HG02981 (cell line): ENCODE data around the gene LSAMP.

Experiments
- ATAC-seq: cut with Tn5 transposase; IDR thresholded peaks from one replicate; pipeline ENCODE4 v1.9.1; 2021; ENCODE audit warnings: mild to moderate bottlenecking, moderate library complexity; ENCODE audit not compliant: unreplicated experiment

Gene LSAMP

DNA sequence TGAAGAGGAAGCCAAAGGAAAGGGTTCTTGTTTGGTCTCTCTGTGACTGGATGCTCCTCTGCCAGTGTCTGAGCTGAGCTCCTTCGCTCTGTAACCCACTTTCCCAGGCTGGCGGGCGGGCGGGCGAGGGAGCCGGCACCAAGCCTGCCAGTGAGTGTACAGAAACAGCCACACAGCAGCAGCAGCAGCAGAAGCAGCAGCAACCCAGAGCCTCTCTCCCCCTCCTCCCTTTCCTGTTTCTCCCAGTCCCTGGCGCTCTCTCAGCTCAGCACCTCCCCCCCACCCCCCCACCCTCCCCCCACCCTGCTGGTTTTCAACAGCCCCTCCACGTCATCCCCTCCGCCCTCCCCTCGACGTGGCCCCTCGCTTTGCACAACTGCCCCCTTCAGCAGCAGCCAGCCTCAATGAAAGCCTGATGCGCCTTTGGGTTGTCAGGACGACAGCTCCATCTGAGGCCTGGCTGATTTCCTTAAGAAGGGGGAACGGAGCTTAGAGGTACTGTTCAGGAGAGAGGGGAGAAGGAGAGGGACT is at the start of gene LSAMP:
TSS of gene LSAMP (minus strand) at position 177 of the 531 bp plus-strand sequence.
- no peak for ATAC-seq

DNA sequence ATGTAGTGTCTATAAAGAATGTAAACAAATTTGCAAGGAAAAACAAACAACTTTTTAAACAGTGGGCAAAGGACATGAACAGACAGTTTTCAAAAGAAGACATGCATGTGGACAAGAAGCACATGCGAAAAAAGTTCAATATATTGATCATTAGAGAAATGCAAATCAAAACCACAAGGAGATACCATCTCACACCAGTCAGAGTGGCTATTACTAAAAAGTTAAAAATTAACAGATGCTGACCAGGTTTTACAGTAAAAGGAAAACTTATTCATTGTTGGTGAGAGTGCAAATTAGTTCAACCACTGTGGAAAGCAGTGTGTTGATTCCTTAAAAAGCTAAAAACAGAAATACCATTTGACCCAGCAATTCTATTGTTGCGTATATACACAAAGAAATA is 47.1 kb upstream of the LSAMP start:
- ATAC-seq, result no peak

DNA sequence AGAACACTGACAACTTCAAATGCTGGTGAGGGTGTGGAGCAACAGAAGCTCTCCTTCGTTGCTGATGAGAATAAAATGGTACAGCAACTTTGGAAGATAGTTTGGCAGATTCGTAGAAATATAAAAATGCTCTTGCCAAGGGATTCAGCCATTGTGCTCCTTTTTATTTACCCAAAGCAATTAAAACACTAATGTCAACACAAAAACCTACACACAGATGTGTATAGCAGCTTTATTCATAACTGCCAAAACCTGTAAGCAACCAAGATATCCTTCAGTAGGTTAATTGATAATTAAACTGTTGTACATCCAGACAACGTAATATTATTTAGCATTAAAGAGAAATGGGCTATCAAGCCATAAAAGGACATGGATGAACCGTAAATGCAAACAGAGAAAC is 37.8 kb upstream of the LSAMP start:
- ATAC-seq, result no peak

DNA sequence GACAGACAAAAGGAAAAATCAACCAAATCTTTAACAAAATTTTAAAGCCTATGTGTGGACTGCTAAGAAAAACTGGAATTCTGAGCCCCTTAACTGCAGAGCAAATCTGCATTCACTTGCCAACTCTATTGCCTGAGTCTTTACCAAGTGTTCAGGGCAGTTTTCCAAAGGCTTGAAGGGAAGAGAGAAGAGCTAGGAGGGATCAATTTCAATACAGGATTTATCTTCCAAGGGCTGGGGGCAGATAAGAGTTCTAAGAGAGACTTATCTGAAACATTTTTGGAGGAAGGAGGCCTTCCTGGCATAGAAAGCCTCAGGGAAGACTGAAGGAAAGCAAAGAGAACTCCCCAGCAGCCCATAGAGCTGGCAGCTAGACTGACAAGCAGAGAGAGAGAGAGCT is 31.4 kb upstream of the LSAMP start:
- ATAC-seq, result no peak

DNA sequence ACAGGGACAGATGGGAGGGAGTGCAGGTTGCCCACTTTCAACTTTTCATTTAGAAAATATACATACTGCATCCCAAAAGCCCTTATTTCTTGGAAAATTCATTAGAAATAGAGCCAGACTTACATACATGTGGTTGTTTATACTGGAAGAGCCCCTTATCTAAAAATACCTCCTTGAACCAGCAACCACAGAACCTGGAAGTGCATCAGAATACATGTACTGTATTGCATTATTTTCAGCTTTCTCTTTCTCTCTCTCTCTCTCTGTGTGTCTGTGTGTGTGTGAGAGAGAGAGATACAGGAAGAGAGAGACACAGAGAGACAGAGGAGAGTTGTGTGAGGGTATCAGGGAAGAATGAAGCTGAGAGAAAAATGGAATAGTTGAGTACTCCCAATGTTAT is 29.5 kb upstream of the LSAMP start:
- no peak for ATAC-seq

DNA sequence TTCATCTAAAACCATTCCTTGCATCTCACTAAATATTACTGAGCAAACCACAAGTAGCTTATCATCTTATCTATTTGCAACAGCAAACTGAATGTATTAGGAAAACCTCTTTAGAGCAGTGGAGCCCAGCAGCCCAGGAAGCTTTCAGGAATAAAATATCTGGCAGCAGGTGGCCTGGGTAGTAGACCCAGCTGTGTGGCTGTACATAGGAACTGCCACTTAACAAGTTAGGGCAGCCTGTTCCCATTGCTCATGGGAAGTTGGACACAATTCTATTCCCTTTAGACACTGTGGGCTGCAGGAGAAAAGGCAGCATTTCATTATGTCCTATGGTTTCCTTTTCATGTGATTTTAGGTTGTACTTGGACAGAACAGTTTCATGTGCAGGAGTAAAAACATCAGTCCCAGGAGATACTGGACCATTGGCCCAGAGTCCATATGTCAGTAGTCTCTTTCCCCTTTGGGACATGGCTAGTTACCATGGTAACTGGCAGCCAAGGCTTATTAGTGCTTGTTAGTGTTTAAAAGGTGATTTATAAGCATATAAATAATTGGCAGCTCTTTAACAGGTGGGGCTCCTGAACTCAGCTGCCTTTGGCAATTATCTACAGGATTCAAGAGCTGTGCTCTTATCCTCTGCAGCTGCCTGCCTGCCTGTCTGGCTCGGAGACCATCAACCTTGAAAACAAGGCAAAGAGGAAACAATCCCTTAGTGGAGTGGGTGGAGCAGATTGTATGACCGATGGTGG is 28.9 kb upstream of the LSAMP start:
- no peak for ATAC-seq

DNA sequence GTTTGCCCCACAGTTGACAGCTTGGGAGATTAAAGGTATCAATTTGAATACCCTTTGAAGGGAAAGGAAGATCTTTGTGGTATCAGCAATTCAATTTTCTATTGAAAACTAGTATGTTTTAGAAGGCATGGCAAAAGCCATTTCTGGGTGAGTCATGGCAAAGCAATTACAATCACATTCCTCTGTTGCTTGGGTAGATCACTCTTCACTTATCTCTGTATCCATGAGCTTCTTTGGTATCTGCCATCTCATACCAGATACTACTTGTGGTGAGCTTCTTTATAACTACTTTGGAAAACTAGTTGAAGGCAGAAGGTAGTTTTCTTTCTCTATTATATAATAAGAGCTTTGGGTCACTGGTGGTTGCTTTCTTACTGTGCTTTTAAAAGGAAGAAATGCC is 28.3 kb upstream of the LSAMP start:
- no peak for ATAC-seq

DNA sequence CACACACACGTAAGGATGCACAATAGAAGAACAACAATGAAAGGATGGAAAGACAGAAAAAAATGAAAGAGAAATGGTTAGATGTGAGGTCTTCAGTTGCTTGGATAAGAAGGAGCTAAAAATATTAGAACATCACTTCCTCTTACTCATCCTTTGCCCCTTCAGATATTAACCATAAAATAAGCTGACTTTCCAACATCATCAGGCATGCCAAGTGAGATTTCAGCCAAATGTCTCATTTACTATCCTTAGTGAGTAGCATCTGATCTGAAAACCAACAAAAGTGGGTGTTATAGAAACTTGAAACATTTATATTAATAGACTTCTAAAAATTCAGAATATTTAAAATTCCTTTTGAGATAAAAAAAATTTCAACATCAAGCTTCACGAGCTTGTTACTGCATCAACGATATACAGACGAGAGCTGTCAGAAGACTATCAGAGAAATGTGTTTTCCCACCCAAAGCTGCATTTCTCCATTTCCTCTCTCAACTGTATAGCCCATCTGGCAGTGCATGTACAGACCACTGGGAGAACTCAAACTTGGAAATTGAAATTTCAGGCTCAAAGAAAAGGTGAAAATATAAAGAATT is 25.4 kb upstream of the LSAMP start:
- ATAC-seq, result no peak

DNA sequence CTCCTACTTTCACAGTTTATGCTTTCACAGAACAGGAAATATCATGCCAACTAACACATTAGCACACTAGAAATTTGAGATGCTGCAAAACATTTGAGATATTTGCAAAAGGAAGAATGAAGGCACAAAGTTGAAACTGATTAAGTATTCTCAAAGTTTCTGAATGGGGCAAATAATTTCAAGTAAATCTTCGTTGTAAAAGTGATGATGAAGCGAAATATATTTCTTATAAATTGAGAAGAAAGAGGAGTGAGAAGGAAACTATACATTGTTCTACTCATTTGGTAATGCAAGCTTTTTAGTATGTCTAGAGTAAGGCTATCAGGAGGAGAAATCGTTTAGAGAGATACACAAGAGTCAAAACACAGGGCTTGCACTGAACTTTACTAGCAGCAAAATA is 24.3 kb upstream of the LSAMP start:
- ATAC-seq, result no peak

DNA sequence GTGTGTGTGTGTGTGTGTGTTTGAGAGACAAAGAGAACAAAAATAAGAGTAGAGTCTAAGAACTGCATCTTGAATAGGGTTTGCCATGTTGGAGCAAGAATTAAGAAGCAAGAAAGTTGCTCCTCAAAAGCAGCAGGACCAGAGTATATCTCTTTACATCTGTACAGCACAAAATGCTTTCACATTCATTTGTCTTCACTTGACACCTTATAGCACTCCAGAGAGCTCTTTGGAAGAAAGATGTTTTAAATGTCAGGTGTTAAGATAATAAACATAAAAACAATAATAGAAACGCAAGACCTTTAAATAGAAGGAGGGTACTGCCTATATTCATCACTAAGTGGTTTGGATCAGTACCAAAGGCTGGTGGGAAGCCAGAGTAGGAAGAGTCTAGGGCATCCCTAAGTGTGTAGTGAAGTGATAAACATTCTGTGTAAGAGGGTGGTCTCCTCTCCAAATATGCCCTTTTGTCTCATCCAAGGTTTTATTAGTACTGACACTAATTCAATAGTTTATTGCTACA is 19.1 kb upstream of the LSAMP start:
- no peak for ATAC-seq

DNA sequence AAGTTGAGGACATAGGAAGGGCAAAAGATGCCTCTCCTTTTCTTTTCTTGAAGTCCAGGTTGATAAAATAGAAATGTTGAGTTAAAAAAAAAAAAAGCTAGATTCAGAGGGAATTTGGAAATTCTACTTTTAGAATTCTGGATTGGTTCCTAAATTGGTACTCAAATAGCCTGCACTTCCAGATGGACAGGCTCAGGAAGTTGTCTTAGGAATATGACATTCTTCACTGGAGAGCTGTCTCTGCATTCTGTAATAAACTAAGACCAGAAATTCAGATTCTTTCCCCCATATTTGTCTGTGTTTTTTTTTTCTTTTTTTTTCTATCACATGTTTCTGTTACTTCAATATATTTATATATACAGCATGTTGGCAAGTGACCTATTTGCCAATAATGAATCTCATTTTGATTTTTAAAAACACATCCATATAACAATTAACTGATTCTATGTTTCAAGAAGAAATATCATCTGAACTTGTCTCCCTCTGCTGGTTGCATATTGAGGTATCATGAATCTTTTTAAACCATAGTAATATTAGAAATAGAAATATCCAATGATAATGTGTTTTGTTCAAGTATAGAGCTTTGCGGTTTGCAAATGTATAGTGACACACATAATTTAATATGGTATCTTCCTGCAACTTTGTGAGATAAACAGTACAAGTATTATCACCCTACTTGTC is 8.5 kb upstream of the LSAMP start:
- no peak for ATAC-seq

DNA sequence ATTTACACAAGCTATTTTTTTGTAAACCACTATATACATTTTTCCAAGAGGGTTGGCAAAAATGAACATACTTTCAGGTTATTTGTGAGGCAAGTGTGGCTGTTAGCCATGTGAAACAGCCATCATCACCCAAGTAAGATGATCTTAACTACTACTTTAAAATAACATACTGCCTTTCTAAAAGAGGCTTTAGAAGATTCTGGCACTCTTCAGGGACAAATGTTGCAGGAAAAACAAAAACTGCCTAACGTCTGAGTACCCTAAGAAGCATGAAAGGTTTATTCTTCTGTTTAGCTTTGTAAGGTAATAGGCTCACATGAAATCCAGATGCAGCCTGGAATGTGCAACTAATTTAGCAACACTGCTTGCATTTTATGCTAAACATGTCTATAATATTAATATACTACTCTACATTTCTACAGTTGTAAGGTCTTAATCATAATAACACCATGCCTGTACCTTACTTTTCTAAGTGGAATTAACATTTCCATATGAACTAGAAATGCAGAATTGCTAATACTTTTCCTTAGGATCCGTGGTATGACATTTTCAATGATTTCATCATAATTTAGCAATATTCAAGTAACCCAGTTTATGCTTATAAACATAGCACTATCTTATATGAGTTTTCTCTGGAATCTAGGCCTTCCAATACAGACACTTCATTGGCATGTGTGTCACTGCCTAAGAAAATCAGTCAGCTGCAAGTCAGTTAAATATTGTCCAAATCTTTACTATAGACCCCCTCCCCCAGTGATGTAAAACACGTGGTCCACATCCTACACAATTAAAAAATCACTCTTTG is 4.5 kb upstream of the LSAMP start:
- no peak for ATAC-seq

DNA sequence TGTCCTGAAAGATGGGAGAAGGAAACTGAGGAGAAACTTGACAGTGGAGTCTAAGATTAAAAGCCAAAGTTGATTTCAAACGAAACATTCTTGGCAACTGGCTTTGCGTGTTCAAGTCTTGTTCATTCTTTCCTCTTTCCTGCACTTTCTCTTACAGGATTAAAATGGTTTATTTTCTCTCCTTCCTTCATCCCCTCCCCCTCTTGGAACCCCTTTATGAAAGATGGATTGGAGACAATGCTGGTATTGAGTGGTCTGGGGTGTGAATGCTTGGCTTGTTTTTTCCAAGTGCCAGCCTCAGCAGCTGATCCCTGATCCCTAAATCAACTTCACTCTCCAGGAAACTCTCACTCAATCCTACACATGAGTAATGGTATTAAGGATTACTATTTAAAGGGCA is 703 bp upstream of the LSAMP start:
- no peak for ATAC-seq

DNA sequence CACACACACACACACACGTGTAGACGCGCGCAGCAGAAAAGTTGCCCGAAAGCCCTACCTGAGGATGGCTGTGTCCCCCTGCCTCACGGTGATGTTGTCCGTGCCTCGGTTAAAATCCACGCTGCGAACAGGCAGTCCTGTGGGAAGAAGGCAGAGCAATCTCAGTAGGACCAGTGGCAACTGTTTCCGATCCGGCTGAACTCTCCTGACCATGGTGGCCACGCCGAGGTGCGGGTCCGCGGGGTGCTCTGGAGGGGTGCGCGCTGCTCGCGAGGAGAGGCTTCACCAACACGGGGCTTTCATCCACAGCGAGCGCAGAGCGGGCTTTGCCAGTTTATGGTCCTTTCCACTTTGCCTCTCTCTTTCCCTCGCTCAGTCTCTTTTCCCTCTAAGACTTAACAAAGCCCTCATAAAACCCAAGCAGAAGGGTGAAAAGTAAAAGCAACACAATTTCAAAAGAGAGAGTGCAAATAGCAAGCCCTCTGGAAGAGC is 422 bp downstream of the LSAMP start:
- no peak for ATAC-seq

DNA sequence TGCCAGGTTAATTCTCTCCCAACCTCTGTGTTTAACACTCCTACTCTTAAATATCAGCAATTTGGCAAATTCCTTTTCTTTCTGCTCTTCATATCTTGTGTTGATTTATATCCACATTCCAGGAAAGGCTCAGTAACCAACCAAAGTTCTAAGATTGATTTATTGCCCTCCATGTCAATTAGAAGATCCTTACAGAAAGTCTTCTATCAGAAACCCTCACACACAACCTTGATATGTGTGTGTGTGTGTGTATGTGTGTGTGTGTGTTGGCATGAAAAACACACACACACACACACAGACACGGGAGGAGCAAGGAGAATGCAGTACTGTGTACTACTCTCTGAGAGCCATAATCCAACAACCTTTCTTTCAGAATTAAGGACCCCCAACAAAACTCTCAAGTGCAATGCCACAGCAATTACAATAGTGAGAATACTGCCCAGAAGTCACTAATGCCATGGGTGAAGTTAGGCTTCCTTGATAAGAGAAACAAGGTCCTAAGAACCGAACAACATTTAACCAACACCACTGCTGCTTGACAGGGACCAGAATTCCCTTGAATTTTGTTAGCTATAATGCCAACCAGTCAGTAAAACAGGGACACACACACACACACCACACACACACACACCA is 1.1 kb downstream of the LSAMP start:
- no peak for ATAC-seq

DNA sequence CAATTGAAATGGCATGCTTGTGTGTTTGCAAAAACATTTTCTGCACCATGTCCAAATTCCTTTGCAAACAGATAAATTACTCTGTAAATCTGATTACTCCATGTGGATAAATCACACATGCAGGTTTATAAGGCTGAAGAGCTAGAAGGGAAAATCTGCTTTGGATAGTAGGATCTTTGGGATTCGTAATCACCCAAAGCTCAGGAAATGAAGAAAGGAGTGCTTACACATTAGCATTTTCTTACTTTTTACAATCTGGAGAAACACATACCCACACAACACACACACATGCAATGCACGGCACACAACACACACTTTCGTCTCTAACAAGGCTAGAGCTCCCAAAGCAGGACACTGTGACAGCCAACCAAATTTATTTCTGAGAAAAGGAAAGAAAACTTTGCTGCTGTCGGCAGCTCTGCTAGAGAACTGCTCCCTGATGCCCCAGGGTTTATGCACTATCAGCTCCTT is 2.1 kb downstream of the LSAMP start:
- no peak for ATAC-seq

DNA sequence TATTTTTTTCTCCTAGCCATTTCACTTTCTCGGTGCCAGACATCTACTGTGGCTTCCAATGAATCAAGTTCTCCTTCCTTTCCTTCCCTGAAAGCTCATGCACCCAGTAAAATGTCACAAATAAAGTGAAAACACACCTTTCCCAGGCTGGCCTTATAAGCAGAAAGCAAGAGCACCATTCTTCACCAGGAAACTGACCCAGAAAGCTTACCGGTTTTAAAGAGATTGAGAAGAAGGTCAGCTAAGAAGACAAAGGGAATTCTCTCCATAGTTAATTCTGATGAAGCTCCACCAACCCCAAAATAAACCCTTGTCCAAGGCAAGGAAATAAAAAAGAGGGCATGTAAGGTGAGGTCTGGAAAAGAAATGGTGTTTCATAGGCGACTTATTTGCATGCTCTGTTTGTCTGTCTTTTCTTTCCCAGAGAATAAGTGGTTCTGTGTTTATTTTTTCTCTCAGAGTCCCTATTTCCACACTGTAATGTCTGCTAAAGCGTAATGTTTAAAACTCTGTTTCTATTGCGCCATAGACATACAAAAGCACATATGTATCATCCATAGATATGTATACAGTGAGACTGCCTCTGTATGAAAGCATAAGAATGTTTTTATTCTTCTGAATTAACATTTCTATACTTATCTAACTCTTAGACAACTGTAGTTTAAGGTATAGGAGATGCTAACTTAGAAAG is 2.8 kb downstream of the LSAMP start:
- ATAC-seq, result no peak

DNA sequence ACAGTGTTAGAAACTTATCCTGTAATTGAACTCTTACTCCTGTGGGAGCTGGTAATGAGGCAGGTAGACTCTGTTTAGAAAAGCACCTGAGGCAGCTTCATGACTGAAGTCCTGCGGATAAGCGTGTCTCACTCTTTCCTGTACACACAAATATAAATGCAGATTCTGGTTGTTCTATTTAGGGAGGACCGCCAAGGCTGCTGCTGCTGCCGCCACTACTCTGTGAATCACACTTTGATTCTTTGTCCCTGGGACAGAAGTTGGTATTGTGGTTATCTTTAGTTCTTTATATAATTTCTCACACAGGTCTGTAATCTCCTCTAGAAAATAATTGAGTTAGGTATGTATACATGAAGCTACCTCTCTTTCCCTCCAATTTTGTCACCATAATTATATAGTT is 3.6 kb downstream of the LSAMP start:
- no peak for ATAC-seq

DNA sequence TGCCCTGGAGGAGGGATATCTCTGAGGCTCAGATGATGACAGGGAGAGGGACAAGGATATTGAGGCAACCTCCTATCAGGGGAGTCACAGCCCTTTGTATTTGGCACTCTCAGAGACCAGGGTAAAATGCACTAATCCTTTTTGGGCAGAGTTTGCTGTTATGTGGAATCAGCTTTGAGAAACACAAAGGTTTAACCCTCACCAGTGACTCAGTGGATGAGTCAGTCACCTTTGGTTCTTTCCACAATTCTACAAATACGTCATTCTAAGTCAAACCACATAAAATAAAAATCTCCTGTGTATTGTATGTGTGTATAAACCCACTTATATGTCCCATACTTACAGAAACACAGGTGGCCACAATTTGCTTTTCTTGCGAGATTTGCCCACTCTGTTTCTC is 5.1 kb downstream of the LSAMP start:
- no peak for ATAC-seq

DNA sequence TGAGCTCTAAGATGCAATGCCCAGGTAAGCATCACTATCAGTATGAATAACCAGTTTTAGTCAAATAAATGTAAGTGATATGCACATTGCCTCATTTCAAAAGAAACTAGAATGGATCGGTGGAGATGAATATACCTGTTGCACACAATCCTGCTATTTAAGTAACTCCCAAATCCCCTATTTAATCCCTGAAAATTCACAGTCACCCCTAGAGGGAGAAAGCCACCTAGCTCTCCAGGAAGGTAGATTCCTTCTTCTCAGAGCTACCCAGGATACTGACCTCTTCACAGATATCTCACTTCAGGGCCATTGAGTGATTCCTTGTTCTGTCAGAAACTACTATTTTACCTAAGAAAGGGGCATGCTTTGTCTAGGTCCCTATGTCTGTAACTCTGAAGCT is 11.7 kb downstream of the LSAMP start:
- ATAC-seq, result no peak
